ENCODE data around the gene UBE2Q2. TPM values are rescaled to one million over a fixed set of nuclear protein-coding genes. Genes with fewer than 3 reads are reported as not detected.
"Not testable (repeated sequence)": the region's sequence is repeated elsewhere in the genome, so short reads cannot be mapped to it uniquely, and the experiment has no call there.

UBE2Q2 gene
- total RNA-seq, 1 experiment from 2014 or later, result 40.5 TPM

GRCh38 chr15:75869446-75869845 is 26.2 kb downstream of the UBE2Q2 start:
- H3K27me3 Mint-ChIP-seq (ENCODE audit: insufficient read depth, unreplicated experiment), result no peaks in the 10 kb centered on the region
- Histone ChIP-seq H3K4me1 (peaks cover 5% of the 10 kb centered on the region; the same call in 1 of the 2 replicates), H3K27me3 (replicated peaks; ENCODE audit: control insufficient read depth, insufficient read depth, low read length) (no peaks in the 10 kb centered on the region), H3K9me3 (no peaks in the 10 kb centered on the region), H3K36me3 (ENCODE audit: control insufficient read depth, insufficient read depth, low read length) (no peaks in the 10 kb centered on the region), H3K4me3 (ENCODE audit: low read depth, low read length) (no peak overlapping the region)
- DNase-seq, result no peak
- H3K36me3 Mint-ChIP-seq (ENCODE audit: insufficient read depth, unreplicated experiment), result peaks cover 33% of the 10 kb centered on the region
- no peak overlapping the region for H3K4me3 Mint-ChIP-seq (ENCODE audit: unreplicated experiment)
- POLR2A ChIA-PET, result no interaction called here
- CTCF ChIA-PET, result no interaction called here
- H3K4me1 Mint-ChIP-seq (ENCODE audit: low read depth, unreplicated experiment), result peaks cover 29% of the 10 kb centered on the region
- no peak for TF ChIP-seq CTCF (IDR thresholded peaks at IDR 0.05; ENCODE audit: insufficient read depth in 1 of 2, low read depth in 1 of 2, low read length in 1 of 2, severe bottlenecking in 1 of 2, unreplicated experiment in 1 of 2)
- no peak overlapping the region for H3K27ac Mint-ChIP-seq (ENCODE audit: unreplicated experiment)
- no TSS peak for BruUV-seq (replicated peaks)
- intact Hi-C loops (cut with micrococcal nuclease; ENCODE audit: unreplicated experiment), result no loop called here
- H3K9me3 Mint-ChIP-seq (ENCODE audit: unreplicated experiment), result no peaks in the 10 kb centered on the region

- H3K36me3 ChIP-seq (ENCODE audit: control insufficient read depth, insufficient read depth, low read length); H3K27me3 Mint-ChIP-seq (ENCODE audit: insufficient read depth, unreplicated experiment); H3K9me3 Mint-ChIP-seq (ENCODE audit: unreplicated experiment); DNase-seq; H3K4me3 ChIP-seq (ENCODE audit: low read depth, low read length); H3K4me3 Mint-ChIP-seq (ENCODE audit: unreplicated experiment); POLR2A ChIA-PET; H3K4me1 ChIP-seq; intact Hi-C loops (cut with micrococcal nuclease; ENCODE audit: unreplicated experiment); H3K27ac Mint-ChIP-seq (ENCODE audit: unreplicated experiment); H3K9me3 ChIP-seq; H3K27me3 ChIP-seq (replicated peaks; ENCODE audit: control insufficient read depth, insufficient read depth, low read length); BruUV-seq (replicated peaks): not testable (repeated sequence)
- peaks cover 53% of the 10 kb centered on the region for H3K36me3 Mint-ChIP-seq (ENCODE audit: insufficient read depth, unreplicated experiment)
- peaks cover 16% of the 10 kb centered on the region for H3K4me1 Mint-ChIP-seq (ENCODE audit: low read depth, unreplicated experiment)
- CTCF ChIA-PET, result interaction anchor here (0.6 kb wide), 1 partner anchor 62 kb away, joined by 6 read pairs; no protein-coding TSS in a partner anchor
Observed at GRCh38 chr15:75871589-75871988, 28.3 kb downstream of the UBE2Q2 start.

- no peak overlapping the region for H3K27ac Mint-ChIP-seq (ENCODE audit: unreplicated experiment)
- CTCF ChIA-PET, result no interaction called here
- no peaks in the 10 kb centered on the region for H3K9me3 ChIP-seq
- H3K4me1 Mint-ChIP-seq (ENCODE audit: low read depth, unreplicated experiment), result peaks cover 14% of the 10 kb centered on the region
- no peaks in the 10 kb centered on the region for H3K36me3 ChIP-seq (ENCODE audit: control insufficient read depth, insufficient read depth, low read length)
- H3K27me3 ChIP-seq (replicated peaks; ENCODE audit: control insufficient read depth, insufficient read depth, low read length), result no peaks in the 10 kb centered on the region
- intact Hi-C loops (cut with micrococcal nuclease; ENCODE audit: unreplicated experiment), result no loop called here
- H3K4me3 ChIP-seq (ENCODE audit: low read depth, low read length), result no peak overlapping the region
- H3K9me3 Mint-ChIP-seq (ENCODE audit: unreplicated experiment), result no peaks in the 10 kb centered on the region
- no peaks in the 10 kb centered on the region for H3K27me3 Mint-ChIP-seq (ENCODE audit: insufficient read depth, unreplicated experiment)
- no peaks in the 10 kb centered on the region for H3K4me1 ChIP-seq
- TF ChIP-seq CTCF (IDR thresholded peaks at IDR 0.05; ENCODE audit: insufficient read depth in 1 of 2, low read depth in 1 of 2, low read length in 1 of 2, severe bottlenecking in 1 of 2, unreplicated experiment in 1 of 2), result no peak
- peaks cover 53% of the 10 kb centered on the region for H3K36me3 Mint-ChIP-seq (ENCODE audit: insufficient read depth, unreplicated experiment)
- H3K4me3 Mint-ChIP-seq (ENCODE audit: unreplicated experiment), result no peak overlapping the region
- POLR2A ChIA-PET, result no interaction called here
- no peak for DNase-seq
- no TSS peak for BruUV-seq (replicated peaks)
Observed at GRCh38 chr15:75872403-75872990, 29.2 kb downstream of the UBE2Q2 start.

GRCh38 chr15:75884041-75884440 is 40.8 kb downstream of the UBE2Q2 start:
- H3K27me3 Mint-ChIP-seq (ENCODE audit: insufficient read depth, unreplicated experiment), result no peaks in the 10 kb centered on the region
- BruUV-seq (replicated peaks), result no TSS peak
- ChIA-PET CTCF (no interaction called here), POLR2A (no interaction called here)
- no peaks in the 10 kb centered on the region for H3K9me3 Mint-ChIP-seq (ENCODE audit: unreplicated experiment)
- no peaks in the 10 kb centered on the region for H3K36me3 ChIP-seq (ENCODE audit: control insufficient read depth, insufficient read depth, low read length)
- H3K27ac Mint-ChIP-seq (ENCODE audit: unreplicated experiment), result no peak overlapping the region
- H3K36me3 Mint-ChIP-seq (ENCODE audit: insufficient read depth, unreplicated experiment), result peaks cover 34% of the 10 kb centered on the region
- H3K4me3 Mint-ChIP-seq (ENCODE audit: unreplicated experiment), result no peak overlapping the region
- peaks cover 27% of the 10 kb centered on the region for H3K4me1 ChIP-seq
- no peak for TF ChIP-seq CTCF (IDR thresholded peaks at IDR 0.05; ENCODE audit: insufficient read depth in 1 of 2, low read depth in 1 of 2, low read length in 1 of 2, severe bottlenecking in 1 of 2, unreplicated experiment in 1 of 2)
- H3K4me3 ChIP-seq (ENCODE audit: low read depth, low read length), result no peak overlapping the region
- intact Hi-C loops (cut with micrococcal nuclease; ENCODE audit: unreplicated experiment), result no loop called here
- H3K4me1 Mint-ChIP-seq (ENCODE audit: low read depth, unreplicated experiment), result peaks cover 11% of the 10 kb centered on the region
- H3K27me3 ChIP-seq (replicated peaks; ENCODE audit: control insufficient read depth, insufficient read depth, low read length), result no peaks in the 10 kb centered on the region
- DNase-seq, result no peak
- H3K9me3 ChIP-seq, result no peaks in the 10 kb centered on the region
